Liver (tissue), 9 donors: ENCODE data around the gene AMT. TPM values are rescaled to one million over a fixed set of nuclear protein-coding genes. Genes with fewer than 3 reads are reported as not detected.

Source experiments
- DNase-seq: peaks from one replicate; pipeline ENCODE4 v3.0.0-alpha.2; 2017; ENCODE audit warnings: low spot score
- H3K27ac ChIP-seq, 2 donors: one replicate each; pipeline ENCODE4 v1.7.0; 2013; ENCODE audit warnings: inconsistent platforms in 2 of 2, low read length in 2 of 2, control low read depth in 1 of 2, low read depth in 1 of 2, mild to moderate bottlenecking in 1 of 2
- H3K27me3 ChIP-seq, 4 donors: one replicate each; pipeline versions ENCODE4 v1.6.1 to v1.7.0; 2013; ENCODE audit warnings: low read length in 3 of 4, inconsistent platforms in 1 of 4, mild to moderate bottlenecking in 1 of 4, moderate library complexity in 1 of 4; ENCODE audit not compliant: control insufficient read depth in 4 of 4, insufficient read depth in 4 of 4
- H3K36me3 ChIP-seq, 4 donors: one replicate each; pipeline versions ENCODE4 v1.6.1 to v1.7.0; 2013; ENCODE audit warnings: low read length in 3 of 4, mild to moderate bottlenecking in 3 of 4, low read depth in 1 of 4, moderate library complexity in 1 of 4; ENCODE audit not compliant: control insufficient read depth in 4 of 4, insufficient read depth in 3 of 4
- H3K4me1 ChIP-seq, 4 donors: one replicate each; pipeline versions ENCODE4 v1.6.1 to v1.7.0; 2013; ENCODE audit warnings: low read length in 3 of 4, mild to moderate bottlenecking in 3 of 4, moderate library complexity in 1 of 4; ENCODE audit not compliant: control insufficient read depth in 4 of 4, insufficient read depth in 4 of 4
- H3K4me3 ChIP-seq, 3 donors: one replicate each; pipeline versions ENCODE4 v1.6.1 to v1.7.0; 2013; ENCODE audit warnings: low read length in 3 of 3, control low read depth in 1 of 3, low read depth in 1 of 3, mild to moderate bottlenecking in 1 of 3
- H3K9ac ChIP-seq, 2 donors: one replicate each; pipeline ENCODE4 v1.7.0; 2013; ENCODE audit warnings: low read length in 2 of 2, mild to moderate bottlenecking in 2 of 2, moderate library complexity in 2 of 2, control low read depth in 1 of 2, low read depth in 1 of 2
- H3K9me3 ChIP-seq, 4 donors: one replicate each; pipeline versions ENCODE4 v1.6.1 to v1.7.0; 2013; ENCODE audit warnings: low read length in 3 of 4; ENCODE audit not compliant: control insufficient read depth in 4 of 4
- ATF3 ChIP-seq: IDR thresholded peaks from 2 replicates; pipeline ENCODE4 v1.6.1; 2016; ENCODE audit warnings: antibody characterized with exemption
- CTCF ChIP-seq: fragments of 150-350 bp; IDR thresholded peaks from 2 replicates; pipeline ENCODE4 v1.5.1; 2017; ENCODE audit warnings: improper control_type of control experiment, low read depth, low read length; ENCODE audit not compliant: missing input control
- EGR1 ChIP-seq, 2 donors: IDR thresholded peaks; 2 replicates each; pipeline ENCODE4 v1.6.1; 2016 to 2018; ENCODE audit warnings: antibody characterized with exemption in 2 of 2, low read depth in 2 of 2
- FOXA1 ChIP-seq: IDR thresholded peaks from 2 replicates; pipeline ENCODE4 v1.6.1; 2016; ENCODE audit warnings: antibody characterized with exemption
- FOXA2 ChIP-seq: IDR thresholded peaks from 2 replicates; pipeline ENCODE4 v1.6.1; 2016; ENCODE audit warnings: antibody characterized with exemption
- GABPA ChIP-seq, 2 donors: IDR thresholded peaks in 1 of 2; conservative IDR thresholded peaks in 1 of 2; 2 replicates each; pipeline ENCODE4 v1.6.1; 2016; ENCODE audit warnings: antibody characterized with exemption in 2 of 2, mild to moderate bottlenecking in 1 of 2, moderate library complexity in 1 of 2
- HNF4A ChIP-seq, 2 donors: conservative IDR thresholded peaks; 2 replicates each; pipeline ENCODE4 v1.6.1; 2016; ENCODE audit warnings: antibody characterized with exemption in 2 of 2, mild to moderate bottlenecking in 2 of 2
- HNF4G ChIP-seq: IDR thresholded peaks from 2 replicates; pipeline ENCODE4 v1.6.1; 2016; ENCODE audit warnings: antibody characterized with exemption
- JUND ChIP-seq, 2 donors: IDR thresholded peaks; 2 replicates each; pipeline ENCODE4 v1.6.1; 2016; ENCODE audit warnings: antibody characterized with exemption in 2 of 2
- MAX ChIP-seq: IDR thresholded peaks from 2 replicates; pipeline ENCODE4 v1.6.1; 2016; ENCODE audit warnings: antibody characterized with exemption
- NR2F2 ChIP-seq: IDR thresholded peaks from 2 replicates; pipeline ENCODE4 v1.6.1; 2016; ENCODE audit warnings: antibody characterized with exemption
- REST ChIP-seq: IDR thresholded peaks from 2 replicates; pipeline ENCODE4 v1.6.1; 2016; ENCODE audit warnings: antibody characterized with exemption, mild to moderate bottlenecking
- SP1 ChIP-seq: IDR thresholded peaks from 2 replicates; pipeline ENCODE4 v1.6.1; 2018; ENCODE audit warnings: antibody characterized with exemption, mild to moderate bottlenecking
- TAF1 ChIP-seq: conservative IDR thresholded peaks from 2 replicates; pipeline ENCODE4 v1.6.1; 2016; ENCODE audit warnings: antibody characterized with exemption, mild to moderate bottlenecking
- ZBTB33 ChIP-seq: IDR thresholded peaks from 2 replicates; pipeline ENCODE4 v1.6.1; 2016; ENCODE audit warnings: antibody characterized with exemption
- WGBS: extraction: QIAGEN DNeasy Blood & Tissue Kit; methylation state at CpG from one replicate; pipeline ENCODE4 v1.1.7; 2013; 5-methylcytosine and 5-hydroxymethylcytosine counted together
- polyA plus RNA-seq, 2 donors: library from polyadenylated mRNA; stranded (reverse) in 1 of 2; unstranded in 1 of 2; fragments of 200-250 nt in 1 of 2; fragments of >200 nt in 1 of 2; fragmentation: Nextera tagmentation in 1 of 2; extraction: Ambion mirVana in 1 of 2; gene quantifications; one replicate each; pipeline versions ENCODE4 v1.2.1 to v1.2.3, GENCODE V29; 2013 to 2015
- total RNA-seq, 2 donors: library from RNA; depleted of rRNA; stranded (reverse); fragments of >200 nt; gene quantifications; one replicate each; pipeline ENCODE4 v1.2.3, GENCODE V29; 2014
- donor health status: healthy.
- donor health status: healthy.
- donor health status: healthy.
- donor health status: healthy.
- donor health status: healthy.

AMT gene
- total and polyA plus RNA-seq, 4 donors, result 15.6 to 28.7 (median 25.5) TPM

- no peak for DNase-seq
- H3K36me3 ChIP-seq, result peaks cover 0 to 1% (median 0%) of the 10 kb centered on the region in 4 donors
- H3K27me3 ChIP-seq, result no peaks in the 10 kb centered on the region
- TF ChIP-seq ATF3, result no peak
- TF ChIP-seq TAF1, result no peak
- no peak for TF ChIP-seq EGR1 (IDR thresholded peaks at IDR 0.05; ENCODE audit: low read depth in 2 of 2)
- no peak for TF ChIP-seq HNF4A (conservative IDR thresholded peaks at IDR 0.05)
- no peak for TF ChIP-seq REST
- H3K4me3 ChIP-seq, result no peak overlapping the region
- WGBS, result 87% methylated on average over 1 of the region's 1 CpG
- no peak overlapping the region for H3K9ac ChIP-seq
- H3K9me3 ChIP-seq, result no peaks in the 10 kb centered on the region
- no peak overlapping the region for H3K27ac ChIP-seq
- peaks cover 0 to 9% (median 1%) of the 10 kb centered on the region in 4 donors for H3K4me1 ChIP-seq
Observed at GRCh38 chr3:49388289-49388820, 33.9 kb downstream of the AMT start.

GRCh38 chr3:49387721-49388120, 34.6 kb downstream of the AMT start:
- Histone ChIP-seq H3K27me3 (no peaks in the 10 kb centered on the region), H3K36me3 (peaks cover 0 to 1% (median 0%) of the 10 kb centered on the region in 4 donors), H3K4me1 (peaks cover 0 to 9% (median 1%) of the 10 kb centered on the region in 4 donors), H3K9me3 (no peaks in the 10 kb centered on the region), H3K4me3 (no peak overlapping the region), H3K27ac (no peak overlapping the region), H3K9ac (no peak overlapping the region)
- no peak for DNase-seq
- TF ChIP-seq REST (no peak), MAX (no peak), ATF3 (no peak), FOXA1 (no peak), ZBTB33 (no peak), FOXA2 (no peak), HNF4G (no peak), JUND (IDR thresholded peaks at IDR 0.05) (no peak), SP1 (no peak), EGR1 (IDR thresholded peaks at IDR 0.05; ENCODE audit: low read depth in 2 of 2) (no peak), TAF1 (no peak), CTCF (no peak), NR2F2 (no peak), GABPA (IDR thresholded peaks at IDR 0.05 in 1 of 2, conservative IDR thresholded peaks at IDR 0.05 in 1 of 2) (no peak)
- WGBS, result 88% methylated on average over 2 of the region's 2 CpGs
